Epithelial cell of proximal tubule (primary cell): Measurements from ENCODE around the gene E2F3. TPM values are rescaled to one million over a fixed set of nuclear protein-coding genes. Genes with fewer than 3 reads are reported as not detected.

ENCODE experiments used
- DNase-seq: peaks from one replicate; pipeline ENCODE4 v3.0.0-alpha.2; 2011; ENCODE audit warnings: low read depth
- H3K4me3 ChIP-seq: 2 replicates; pipeline ENCODE4 v1.5.1; 2011; ENCODE audit warnings: low read depth, mild to moderate bottlenecking, low read length
- total RNA-seq: library from RNA; depleted of rRNA; stranded (reverse); fragments of >200 nt; gene quantifications from 2 replicates; pipeline ENCODE4 v1.2.3, GENCODE V29; 2015
- TF ChIP-seq, protein P1 (sequence below): conservative IDR thresholded peaks from 2 replicates; pipeline ENCODE4 v1.5.1; 2012; ENCODE audit warnings: low read depth, mild to moderate bottlenecking, low read length

The E2F3 gene
- total RNA-seq, 1 donor from 2014 or later = 12.5 TPM

DNA sequence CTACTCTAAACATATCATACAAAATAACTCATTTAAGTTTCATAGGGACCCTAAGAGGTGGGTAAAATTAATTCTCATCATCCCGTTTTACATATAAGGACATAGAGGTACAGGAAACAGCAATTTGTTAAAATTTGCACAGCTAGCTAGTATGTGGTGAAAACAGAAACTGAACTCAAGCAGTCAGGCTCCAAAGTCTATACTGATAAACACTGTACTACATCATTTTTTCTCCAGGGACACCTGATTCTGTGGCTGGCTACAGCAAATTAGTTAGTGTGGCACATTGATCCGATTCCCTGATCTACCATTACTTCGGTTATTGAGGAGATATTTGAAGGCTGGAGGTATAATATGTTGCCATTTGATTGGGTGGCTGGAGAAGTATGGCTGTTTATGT is 36.2 kb upstream of the E2F3 start:
- no peak for DNase-seq
- no peak overlapping the region for H3K4me3 ChIP-seq
- TF ChIP-seq, protein P1, sequence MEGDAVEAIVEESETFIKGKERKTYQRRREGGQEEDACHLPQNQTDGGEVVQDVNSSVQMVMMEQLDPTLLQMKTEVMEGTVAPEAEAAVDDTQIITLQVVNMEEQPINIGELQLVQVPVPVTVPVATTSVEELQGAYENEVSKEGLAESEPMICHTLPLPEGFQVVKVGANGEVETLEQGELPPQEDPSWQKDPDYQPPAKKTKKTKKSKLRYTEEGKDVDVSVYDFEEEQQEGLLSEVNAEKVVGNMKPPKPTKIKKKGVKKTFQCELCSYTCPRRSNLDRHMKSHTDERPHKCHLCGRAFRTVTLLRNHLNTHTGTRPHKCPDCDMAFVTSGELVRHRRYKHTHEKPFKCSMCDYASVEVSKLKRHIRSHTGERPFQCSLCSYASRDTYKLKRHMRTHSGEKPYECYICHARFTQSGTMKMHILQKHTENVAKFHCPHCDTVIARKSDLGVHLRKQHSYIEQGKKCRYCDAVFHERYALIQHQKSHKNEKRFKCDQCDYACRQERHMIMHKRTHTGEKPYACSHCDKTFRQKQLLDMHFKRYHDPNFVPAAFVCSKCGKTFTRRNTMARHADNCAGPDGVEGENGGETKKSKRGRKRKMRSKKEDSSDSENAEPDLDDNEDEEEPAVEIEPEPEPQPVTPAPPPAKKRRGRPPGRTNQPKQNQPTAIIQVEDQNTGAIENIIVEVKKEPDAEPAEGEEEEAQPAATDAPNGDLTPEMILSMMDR = no peak

DNA sequence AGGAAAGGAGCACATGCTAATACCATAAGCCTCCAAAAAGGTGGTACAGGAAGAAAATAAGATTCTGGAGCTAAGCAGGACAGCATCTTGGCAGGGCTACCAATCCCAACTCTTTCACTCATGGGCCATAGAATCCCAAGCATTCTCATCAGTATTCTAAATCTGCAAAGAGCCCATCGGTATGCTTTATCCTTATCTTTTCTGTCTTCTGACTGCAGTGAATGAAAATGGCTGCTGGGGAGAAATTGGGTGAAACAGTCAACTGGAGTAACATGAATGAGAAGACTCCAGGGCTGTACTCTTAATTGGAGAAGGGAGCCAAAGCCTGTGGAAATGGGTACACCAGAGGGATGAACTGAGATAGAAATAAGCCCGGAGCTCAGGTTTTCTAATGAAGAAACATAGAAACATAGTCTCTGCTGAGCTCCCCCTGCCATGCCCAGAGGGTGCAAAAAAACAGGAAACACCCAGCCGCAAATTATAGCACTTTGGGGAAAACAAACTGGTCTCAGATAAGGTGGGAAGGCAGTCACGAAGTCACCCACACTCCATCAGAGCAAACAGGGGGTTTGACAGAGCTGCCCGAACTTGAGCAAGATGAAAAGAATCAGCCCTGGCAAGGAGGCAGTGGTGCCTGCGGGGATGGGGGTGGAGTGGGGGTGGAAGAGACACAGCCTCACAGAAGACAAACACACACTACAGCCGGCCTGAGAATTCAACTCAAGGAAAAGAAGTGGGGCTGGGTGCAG is 35.4 kb upstream of the E2F3 start:
- DNase-seq = no peak
- no peak overlapping the region for H3K4me3 ChIP-seq
- TF ChIP-seq, protein P1 = no peak

DNA sequence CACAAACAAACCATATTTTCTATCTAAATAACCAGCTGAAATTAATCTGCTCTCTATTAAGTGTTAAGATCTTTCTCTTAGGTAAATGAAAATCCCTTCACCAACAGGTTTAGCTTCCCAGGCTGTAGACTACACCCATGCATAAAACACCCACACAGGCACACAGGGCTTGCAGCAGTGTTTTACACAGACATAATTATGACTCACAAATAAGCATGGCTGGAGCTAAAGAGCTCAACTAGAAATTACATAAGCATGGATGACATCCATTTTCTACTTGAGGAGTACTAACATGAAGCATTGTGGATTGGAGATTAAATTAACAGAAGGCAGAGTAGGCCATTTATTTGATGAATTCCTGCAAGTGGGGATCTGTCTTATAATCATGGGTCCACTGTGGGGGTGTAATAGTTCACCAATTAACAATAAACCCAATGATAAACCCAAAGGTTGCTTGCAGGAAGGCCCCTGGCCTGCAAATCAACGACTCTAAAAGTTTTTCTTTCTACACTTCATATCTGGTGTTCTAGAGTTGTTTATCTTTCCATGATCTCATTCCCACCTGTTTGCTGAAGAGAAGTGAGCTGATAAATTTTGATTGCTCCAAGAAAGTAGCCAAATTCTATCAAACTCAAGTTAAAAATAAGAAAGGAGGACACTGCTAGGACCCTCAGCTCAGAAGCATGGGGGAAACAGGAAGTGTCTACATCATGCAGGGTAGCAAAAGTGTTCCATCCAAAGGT is 33.8 kb upstream of the E2F3 start:
- no peak overlapping the region for H3K4me3 ChIP-seq
- TF ChIP-seq, protein P1 = no peak
- DNase-seq = no peak

DNA sequence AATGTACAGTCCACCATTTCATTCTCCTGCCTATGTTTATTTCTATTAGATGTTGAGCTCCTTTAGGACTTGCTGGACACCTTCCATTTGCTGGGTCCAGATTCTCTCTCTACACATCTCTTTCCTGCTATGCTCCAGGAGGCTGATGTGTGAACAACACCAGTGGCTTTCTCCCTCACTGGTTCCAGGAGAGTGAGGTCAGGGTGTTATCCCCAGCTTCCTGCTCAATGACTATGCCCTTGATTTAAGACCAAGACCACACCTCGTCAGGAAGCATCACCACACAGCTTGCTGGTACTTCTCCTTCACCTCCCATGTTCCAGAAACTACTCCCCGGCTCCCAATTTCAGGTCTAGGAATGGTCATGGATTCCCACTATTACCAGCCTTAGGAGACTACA is 31.3 kb upstream of the E2F3 start:
- no peak for DNase-seq
- H3K4me3 ChIP-seq = no peak overlapping the region
- TF ChIP-seq, protein P1 = no peak

DNA sequence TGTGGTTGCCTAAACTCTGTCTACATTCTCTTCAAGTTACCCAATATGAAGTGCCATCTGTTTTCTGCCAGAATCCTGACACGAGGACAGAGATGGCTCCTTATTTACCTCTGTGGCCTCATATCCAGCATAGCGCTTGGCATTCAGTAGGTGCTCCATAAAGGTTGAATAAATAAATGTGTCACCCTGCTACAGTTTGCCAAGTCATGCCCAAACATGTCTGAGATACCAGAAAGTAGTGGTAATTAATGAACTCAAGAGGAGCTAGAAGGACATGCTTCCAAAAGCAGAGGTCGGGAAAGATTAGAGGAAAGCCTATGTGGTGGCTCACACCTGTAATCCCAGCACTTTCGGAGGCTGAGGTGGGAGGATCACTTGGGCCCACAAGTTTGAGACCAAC is 30.9 kb upstream of the E2F3 start:
- H3K4me3 ChIP-seq = no peak overlapping the region
- TF ChIP-seq, protein P1 = no peak
- DNase-seq = no peak

DNA sequence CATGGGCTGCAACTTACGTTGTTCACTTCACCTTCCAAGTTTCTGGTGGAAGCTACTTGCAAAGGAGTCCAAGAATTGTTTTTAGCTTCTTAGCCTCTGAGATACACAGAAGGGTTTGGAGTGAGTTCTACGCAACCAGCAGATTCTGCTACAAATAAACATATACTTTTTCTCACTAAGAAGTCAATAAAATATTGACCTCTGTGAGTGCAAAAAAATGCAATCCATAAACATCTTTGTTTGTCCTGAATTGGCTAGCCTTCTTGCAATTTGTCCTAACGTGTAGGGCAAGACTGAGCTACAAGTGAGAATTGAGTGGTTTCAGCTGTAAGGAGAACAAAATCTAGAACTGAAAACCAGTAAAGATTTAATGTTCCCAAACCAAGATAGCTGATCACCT is 26.2 kb upstream of the E2F3 start:
- TF ChIP-seq, protein P1 = no peak
- no peak overlapping the region for H3K4me3 ChIP-seq
- no peak for DNase-seq
